GM12892 (cell line): ENCODE measurements around the gene DENND2A.
"Not testable (repeated sequence)": the region's sequence is repeated elsewhere in the genome, so short reads cannot be mapped to it uniquely, and the experiment has no call there.

Experiments
- DNase-seq: peaks from one replicate; pipeline ENCODE4 v3.0.0; 2011; ENCODE audit not compliant: insufficient read length
- FAIRE-seq: peaks from 2 replicates; lab custom pipeline; 2011; peaks lifted over from hg19 to GRCh38; lab: Jason Lieb, UNC
- POLR2A ChIP-seq: IDR thresholded peaks from 2 replicates; pipeline ENCODE4 v1.6.1; 2011; ENCODE audit warnings: low read depth, low read length, control low read depth
- POLR2AphosphoS5 ChIP-seq: IDR thresholded peaks from 2 replicates; pipeline ENCODE4 v1.6.1; 2011; ENCODE audit warnings: low read depth, low read length, control low read depth
- TAF1 ChIP-seq: IDR thresholded peaks from 2 replicates; pipeline ENCODE4 v1.6.1; 2011; ENCODE audit warnings: low read depth, mild to moderate bottlenecking, control low read depth, low read length, borderline replicate concordance

DENND2A gene

GRCh38 chr7:140670343-140670935, 29.8 kb upstream of the DENND2A start:
- FAIRE-seq (no peak), DNase-seq (no peak)
- TF ChIP-seq TAF1 (no peak), POLR2AphosphoS5 (no peak), POLR2A (no peak)

- DNase-seq, FAIRE-seq: not testable (repeated sequence)
Measured at GRCh38 chr7:140669862-140670261, 29.2 kb upstream of the DENND2A start.

- no peak for DNase-seq
- TF ChIP-seq POLR2AphosphoS5 (no peak), POLR2A (no peak), TAF1 (no peak)
- FAIRE-seq: no peak
Measured at GRCh38 chr7:140669352-140669751, 28.7 kb upstream of the DENND2A start.

GRCh38 chr7:140668641-140669040, 28.0 kb upstream of the DENND2A start:
- DNase-seq (no peak), FAIRE-seq (no peak)
- TF ChIP-seq POLR2A (no peak), TAF1 (no peak)

- FAIRE-seq: no peak
- TF ChIP-seq TAF1 (no peak), POLR2A (no peak), POLR2AphosphoS5 (no peak)
- no peak for DNase-seq
Measured at GRCh38 chr7:140667476-140667875, 26.9 kb upstream of the DENND2A start.

DNA sequence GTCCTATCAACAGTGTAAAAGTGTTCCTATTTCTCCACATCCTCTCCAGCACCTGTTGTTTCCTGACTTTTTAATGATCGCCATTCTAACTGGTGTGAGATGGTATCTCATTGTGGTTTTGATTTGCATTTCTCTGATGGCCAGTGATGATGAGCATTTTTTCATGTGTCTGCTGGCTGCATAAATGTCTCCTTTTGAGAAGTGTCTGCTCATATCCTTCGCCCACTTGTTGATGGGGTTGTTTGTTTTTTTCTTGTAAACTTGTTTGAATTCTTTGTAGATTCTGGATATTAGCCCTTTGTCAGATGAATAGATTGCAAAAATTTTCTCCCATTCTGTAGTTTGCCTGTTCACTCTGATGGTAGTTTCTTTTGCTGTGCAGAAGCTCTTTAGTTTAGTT, 22.3 kb upstream of the DENND2A start:
- FAIRE-seq: not testable (repeated sequence)

GRCh38 chr7:140661124-140661523, 20.5 kb upstream of the DENND2A start:
- no peak for TF ChIP-seq POLR2A
- TF ChIP-seq POLR2AphosphoS5: no peak
- TF ChIP-seq TAF1: no peak
- no peak for DNase-seq
- FAIRE-seq: no peak

More for the DNA sequence above, 22.3 kb upstream of the DENND2A start:
- not testable (repeated sequence) for DNase-seq

DNA sequence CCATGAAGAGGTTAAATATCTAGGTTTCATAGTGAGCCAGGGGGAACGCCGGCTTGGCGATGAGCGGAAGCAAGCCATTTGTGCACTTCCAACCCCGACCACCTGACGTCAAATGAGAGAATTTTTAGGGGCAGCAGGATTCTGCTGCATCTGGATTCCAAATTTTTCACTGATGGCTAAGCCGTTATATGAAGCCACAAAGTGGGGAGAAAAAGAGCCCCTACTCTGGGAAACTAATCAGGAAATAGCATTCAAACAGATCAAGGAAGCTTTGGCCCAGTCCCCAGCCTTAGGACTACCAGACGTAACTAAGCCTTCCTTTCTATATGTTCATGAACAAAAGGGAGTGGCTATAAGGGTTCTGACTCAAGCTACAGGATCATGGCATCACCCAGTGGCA, 19.2 kb upstream of the DENND2A start:
- no peak for DNase-seq
- TF ChIP-seq POLR2A: no peak
- TF ChIP-seq TAF1: no peak
- TF ChIP-seq POLR2AphosphoS5: no peak
- FAIRE-seq: no peak

- DNase-seq: no peak
- no peak for FAIRE-seq
- TF ChIP-seq POLR2A: no peak
- TF ChIP-seq POLR2AphosphoS5: no peak
- TF ChIP-seq TAF1: no peak
Measured at GRCh38 chr7:140657891-140658290, 17.3 kb upstream of the DENND2A start.

- TF ChIP-seq TAF1 (no peak), POLR2AphosphoS5 (no peak), POLR2A (no peak)
- DNase-seq (peak; percentile 45), FAIRE-seq (peak; percentile 71)
Measured at GRCh38 chr7:140656548-140657515, 16.2 kb upstream of the DENND2A start.

DNA sequence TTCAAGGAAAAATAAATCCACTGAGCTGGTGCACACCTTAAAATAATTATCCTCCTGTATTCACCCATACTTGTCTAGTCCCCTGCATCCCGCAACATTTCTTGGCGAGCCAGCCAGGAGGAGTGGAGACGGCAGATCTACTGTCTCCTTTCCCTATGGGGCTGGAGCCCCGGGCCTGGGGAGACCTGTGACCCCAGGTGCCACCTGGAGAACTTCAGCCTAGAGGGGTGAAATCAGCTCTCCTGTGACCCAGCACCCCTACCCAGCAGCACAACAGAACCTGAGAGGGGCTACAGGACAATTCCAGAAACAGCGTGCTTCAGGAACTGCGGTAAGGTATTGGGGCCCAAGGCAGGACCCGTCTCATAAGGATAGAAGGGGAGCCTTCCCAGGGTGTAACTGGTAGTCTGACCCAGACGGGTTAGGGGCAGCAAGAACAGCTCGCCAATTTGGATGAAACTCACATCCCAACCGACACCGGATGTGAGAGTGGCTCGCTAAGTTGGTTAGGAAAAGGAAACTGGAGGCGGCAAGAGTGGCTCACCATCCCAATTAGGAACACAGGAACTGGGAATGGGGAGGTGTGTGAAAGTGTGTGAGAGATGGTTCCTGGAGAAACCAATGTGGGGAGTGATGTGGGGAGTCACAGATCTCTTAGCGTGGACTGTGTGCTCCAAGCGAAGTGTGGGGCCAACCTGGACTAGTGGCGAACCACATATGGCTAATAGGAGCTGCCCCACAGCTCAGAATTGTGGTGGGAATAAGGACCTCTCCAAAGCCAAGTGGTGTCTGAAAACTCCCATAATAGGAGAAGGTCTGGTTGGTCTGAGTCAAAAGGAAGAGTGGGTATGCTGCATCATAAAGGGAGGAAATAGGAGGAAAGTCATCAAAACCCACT, 15.1 kb upstream of the DENND2A start:
- DNase-seq (no peak), FAIRE-seq (no peak)
- TF ChIP-seq TAF1 (no peak), POLR2AphosphoS5 (no peak), POLR2A (no peak)

- FAIRE-seq (no peak), DNase-seq (no peak)
- TF ChIP-seq POLR2AphosphoS5: no peak
- no peak for TF ChIP-seq POLR2A
- TF ChIP-seq TAF1: no peak
Measured at GRCh38 chr7:140654661-140655060, 14.0 kb upstream of the DENND2A start.
